ENCODE results near the gene FCN1.

DNA sequence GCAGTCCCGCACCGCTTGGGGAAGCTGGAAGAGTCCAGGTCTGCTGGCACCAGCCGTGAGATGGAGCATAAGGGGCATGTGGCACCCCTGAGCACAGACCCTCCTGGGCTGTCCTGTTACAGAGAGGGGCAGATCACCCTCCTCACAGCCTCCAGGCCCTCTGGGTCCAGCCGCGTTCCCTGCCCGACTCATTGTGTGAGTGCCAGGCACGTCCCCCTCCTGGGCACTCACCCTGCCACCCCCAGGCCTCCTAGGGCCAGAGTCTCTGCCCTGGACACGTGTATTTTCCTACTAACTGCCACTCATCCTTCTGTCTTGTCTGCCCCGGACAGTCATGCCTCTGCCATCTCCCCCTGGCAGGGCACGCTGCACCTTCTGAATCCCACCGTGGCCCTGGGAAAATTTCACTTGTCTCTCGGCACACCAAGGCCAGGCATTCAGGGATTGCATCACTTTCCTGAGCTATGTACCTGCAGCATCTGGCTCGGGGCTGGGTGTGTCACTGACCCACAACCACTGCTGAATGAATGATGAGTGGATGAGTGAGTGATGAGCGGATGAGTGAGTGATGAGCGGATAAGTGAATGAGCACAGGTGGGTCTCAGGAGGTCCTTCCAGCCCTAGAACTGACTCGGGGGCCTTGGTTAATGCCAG lies 21.5 kb upstream of the FCN1 start:
- TF ChIP-seq CTCF (IDR thresholded peaks at IDR 0.05 in 4 of 5, conservative IDR thresholded peaks at IDR 0.05 in 1 of 5) (no peak), POLR2A (IDR thresholded peaks at IDR 0.05) (no peak)
